NCI-H146 (cell line): ENCODE data around the gene C2orf81.
"Not testable (repeated sequence)": the region's sequence is repeated elsewhere in the genome, so short reads cannot be mapped to it uniquely, and the experiment has no call there.

ENCODE experiments used
- DNase-seq: peaks from one replicate; lab custom pipeline; 2025; lab: John Stamatoyannopoulos, UW

C2orf81 gene

DNA sequence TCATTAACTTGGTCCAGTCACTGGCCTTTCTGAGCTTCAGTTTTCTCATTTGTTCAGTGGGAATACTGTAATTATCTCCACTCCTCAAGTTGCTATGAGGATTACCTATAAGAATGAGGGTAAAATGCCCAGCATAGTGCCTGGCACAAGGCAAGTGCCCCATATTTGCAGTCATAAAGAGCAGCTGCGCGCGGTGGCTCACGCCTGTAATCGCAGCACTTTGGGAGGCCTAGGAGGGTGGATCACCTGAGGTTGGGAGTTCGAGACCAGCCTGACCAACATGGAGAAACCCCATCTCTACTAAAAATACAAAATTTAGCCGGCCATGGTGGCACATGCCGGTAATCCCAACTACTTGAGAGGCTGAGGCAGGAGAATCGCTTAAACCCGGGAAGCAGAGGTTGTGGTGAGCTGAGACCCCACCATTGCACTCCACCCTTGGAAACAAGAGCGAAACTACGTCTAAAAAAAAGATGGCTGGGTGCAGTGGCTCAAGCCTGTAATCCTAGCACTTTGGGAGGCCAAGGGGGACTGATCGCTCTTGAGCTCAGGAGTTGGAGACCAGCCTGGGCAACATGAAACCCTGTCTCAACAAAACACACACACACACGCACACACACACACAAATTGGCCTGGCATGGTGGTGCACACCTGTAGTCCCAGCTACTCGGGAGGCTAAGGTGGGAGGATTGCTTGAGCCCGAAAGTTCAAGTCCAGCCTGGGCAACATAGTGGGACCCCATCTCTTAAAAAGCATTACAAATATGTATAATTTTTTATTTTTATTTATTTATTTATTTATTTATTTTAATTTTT, 21.3 kb upstream of the C2orf81 start:
- DNase-seq, result not testable (repeated sequence)

DNA sequence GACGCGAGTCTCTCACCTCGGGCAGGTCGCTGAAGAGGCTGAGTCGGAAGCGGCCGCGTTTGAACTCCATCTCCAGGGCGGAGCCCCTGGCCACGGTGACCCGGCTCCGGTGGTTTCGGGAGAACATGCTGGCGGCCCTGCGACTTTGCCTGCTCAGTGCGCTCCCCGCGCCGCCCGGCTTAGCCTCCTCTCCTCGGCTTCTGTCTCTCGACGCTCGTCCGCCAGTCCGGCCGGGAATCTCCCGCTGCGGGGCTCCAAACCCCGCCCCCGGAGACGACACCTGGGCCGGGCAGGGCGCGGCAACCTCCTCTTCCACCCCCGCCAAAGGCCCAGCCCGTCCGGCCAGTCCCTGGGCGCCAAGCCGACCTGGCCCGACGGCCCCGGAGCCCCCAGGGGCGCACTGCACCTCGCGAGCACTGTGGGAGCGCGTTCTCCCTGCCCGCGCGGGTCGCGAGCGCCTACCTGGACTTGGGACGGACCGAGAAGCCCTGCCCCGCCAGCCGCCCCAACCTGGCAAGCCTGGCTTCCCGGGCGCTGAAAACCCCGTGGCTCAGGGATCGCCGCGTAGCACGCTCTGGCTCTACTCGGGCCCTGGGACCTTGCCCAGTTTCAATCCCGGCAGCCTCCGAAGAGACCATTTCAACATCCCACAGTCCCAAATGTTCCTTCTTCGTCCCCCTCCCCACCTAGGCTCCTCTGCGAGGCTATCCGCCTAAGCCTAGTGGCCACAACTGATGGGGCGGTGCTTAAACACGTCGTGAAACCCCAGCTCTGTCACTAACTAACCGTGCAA, 20.5 kb upstream of the C2orf81 start, which contains the start of gene RTKN:
RTKN (minus strand) TSS at position 248 of the 793 bp plus-strand sequence; CDS start at position 127, 121 bp downstream.
- no peak for DNase-seq

DNA sequence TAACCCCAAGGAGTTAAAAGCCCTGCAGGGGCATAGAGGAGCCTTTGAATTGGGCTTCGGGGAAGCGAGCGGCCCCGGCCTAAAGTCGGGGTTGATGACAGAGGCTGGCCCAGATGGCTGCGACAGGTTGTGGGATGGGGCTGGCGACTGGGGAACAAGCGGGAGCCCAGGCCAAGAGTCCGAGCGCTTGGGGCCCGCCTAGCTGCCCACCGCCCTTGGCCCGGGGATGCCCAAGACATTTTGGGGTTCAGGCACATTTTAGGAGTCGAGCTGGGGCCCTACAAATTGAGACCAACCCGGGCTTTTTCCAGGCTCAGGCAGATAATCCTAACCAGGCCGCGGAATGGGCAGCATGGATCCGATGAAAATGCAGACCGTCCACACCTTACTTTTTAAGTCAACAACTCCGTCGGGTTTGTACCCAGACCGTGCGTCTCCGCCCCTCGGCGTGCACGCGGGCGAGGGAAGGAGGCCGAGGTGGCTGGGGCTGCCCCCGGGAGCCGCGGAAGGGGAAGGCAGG, 19.8 kb upstream of the C2orf81 start:
- DNase-seq, result no peak

DNA sequence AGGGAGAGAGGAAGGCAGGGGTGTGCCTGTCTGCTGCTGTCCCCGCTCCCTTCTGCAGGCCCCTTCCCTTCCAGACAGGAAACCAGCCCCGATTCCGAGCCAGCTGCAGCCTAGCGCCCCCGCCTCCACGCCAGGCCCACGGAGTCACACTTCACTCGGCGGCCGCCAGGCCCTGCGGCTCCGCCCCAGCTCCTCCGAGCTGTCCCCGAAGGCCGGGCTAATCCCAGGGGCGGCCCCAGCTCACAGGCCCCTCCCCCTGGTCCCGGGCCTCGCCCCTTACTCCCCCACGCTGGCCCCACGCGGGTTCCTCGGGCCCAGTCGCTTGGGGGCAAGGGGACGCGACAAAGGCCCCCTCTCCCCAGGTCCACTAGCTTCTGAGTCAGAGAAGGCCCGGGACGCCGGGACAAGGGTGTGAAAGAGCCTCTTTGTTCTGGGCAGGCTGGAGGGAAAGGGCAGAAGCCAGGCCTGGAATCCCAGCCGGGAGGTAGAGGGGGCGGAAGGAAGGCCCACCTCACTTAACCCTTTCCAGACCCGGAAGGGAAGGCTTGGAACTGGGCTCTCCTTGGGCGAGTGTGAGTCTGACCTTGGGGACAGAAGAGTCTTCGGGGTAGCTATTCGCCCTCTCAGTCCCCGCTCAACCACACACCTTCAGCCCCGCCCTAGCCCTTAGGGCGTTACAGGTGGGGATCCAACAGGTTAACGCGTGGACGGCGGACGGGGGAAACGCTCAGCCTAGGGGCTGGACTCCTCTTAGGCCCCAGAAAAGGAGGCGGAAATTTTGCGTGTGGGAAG, 19.2 kb upstream of the C2orf81 start:
- DNase-seq, result peak; percentile 84

DNA sequence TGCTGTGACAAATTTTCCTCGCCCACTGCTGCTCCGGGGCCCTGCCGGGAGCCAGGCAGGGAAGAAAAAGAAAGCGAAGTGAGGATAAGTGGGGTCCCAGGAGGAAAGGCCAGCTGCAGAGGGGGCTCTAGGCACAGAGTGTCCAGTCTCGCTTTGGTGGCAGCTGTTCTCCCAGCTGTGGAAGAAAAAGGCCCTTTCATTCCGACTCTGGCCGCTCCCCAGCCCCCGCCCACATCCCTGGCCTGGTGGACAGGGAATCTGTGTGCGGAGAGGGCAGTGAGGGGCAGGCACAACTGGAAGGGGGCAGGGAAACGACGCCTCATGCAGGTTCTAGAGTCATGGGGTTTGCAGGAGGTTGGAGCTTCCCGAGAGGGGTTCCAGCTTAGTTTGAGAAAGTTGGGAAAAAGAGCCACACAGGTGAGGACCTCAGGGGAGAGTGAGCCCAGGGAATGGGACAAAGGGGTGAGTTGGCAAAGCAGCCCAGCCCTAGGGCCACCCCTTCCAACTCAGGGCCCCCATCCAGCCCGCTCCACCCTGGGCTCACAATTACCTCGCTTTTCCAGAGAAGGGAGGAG, 18.5 kb upstream of the C2orf81 start:
- peak; percentile 48 for DNase-seq

DNA sequence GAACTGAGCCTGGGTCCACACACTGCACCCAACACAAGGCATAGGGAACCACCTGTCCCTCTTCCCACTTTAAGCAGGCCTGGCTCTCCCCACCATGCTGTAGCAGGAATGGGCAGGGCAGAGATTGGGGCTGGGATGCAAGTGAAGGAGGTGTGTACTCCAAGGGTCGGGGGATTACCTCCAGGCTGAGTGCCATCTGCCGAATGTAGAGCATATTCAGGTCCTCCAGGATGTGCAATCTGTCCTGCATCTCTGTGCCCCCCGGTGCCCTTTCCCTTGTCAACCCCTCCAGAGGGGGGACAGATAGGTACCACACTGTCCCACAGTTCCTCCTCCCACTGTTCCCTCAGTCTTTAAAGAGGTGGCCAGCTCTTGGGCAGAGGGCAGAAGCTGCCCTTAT, 18.0 kb upstream of the C2orf81 start:
- no peak for DNase-seq

DNA sequence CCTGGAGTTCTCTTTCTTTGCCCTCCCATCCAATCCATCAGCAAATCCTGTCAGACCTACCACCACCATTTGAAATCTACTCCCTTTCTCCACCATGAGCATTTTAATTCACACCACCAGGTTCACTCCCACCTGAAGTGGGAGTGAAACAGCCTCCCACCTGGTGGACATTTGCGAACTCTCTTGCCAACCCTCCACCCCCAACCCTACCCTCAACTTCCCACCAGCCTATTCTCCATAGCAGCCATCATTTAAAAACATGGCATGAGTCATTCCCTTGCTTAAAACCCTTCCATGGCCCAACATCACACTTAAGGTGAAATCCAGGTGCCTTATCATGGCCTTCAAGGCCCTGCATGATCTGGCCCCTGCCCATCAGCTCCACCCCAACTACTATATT, 16.8 kb upstream of the C2orf81 start:
- no peak for DNase-seq

DNA sequence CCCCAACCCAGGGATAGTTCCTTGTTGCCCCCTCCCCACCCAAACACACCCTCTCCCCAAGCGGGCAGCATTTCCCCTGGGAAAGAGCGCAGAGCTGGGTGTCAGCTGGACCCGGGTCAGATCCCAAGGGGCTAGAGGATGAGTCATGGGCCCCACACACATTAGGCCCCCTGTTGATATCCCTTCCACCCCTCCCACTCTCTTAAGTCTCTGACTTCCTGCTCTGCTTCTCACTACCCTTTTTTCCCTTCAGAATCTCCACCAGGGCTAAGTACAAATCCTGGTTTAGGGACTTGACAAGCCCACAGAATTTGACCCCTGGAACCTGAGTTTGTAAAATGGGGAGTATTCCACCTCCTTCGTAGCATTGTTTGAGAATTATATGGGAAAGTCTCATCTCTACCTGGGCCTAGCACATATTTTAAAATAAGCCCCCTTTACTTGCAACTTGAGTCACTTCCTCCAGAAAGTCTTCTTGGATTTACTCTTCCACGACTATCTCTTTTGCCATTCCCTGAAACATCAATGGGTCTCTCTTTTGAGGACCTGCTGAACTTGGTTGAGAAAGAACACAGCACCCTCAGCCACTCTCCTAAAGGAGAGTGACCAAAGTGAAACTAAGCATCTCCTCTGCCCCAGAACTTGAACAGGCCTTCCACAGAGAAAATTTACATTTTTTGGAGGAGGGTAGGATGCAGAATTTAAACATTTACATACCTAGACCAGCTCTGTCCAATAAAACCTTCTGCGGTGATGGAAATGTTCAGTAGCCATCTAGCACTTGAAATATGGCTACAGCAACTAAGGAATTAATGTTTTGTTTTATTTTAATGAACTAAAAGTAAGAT, 15.7 kb upstream of the C2orf81 start:
- no peak for DNase-seq

DNA sequence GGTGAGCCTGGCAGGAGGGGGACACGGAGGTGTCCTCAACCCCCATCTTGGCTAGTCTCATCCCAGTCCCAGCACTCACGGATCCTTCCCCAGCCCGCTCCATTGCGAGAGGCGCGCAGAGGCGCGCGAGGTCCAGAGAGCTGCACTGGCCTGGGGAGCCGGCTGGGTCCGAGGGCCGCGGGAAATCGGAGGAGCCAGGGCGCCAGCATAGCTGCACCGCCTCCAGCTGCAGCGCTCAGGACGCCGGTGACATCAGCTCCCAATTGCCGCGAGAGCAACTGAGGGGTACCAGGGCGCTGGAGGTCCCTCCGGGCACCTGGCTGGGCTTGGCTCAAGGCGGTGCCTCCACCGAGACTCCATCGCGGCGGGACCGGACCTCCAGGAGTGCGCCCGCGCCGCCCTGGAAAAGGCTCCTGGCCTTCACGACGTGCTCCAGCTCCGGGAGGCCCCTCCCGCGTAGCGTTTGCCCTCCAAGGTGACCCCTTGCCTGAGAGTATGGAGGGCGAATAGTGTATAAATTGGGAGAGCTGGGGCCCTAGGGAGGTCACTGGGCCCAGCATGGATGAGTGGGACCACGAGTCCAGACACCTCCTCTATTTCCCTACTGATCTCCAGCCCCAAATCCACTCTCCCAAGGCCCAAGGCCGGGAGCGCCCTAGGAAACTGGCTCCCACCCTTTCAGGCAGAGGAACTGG, 14.8 kb upstream of the C2orf81 start:
- DNase-seq, result no peak

DNA sequence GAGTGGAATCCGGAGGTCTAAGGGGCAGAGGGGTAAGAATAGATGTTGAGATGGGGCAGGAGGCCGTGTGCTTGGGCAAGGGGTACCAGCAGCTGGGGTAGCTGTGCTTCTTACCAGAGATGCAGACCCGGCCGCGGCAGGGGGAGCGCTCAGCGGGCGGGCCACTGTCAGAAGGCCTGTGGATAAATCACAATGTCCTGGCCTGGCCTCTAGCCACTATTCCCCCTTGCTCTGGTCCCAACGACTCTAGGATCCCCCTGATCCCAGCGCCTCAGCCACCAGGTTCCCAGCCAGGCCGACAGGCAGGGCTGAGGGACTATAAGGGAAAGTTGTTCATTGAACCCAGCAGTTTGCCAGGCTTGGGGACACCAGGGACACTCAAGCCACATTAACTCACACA, 9.1 kb upstream of the C2orf81 start:
- no peak for DNase-seq

DNA sequence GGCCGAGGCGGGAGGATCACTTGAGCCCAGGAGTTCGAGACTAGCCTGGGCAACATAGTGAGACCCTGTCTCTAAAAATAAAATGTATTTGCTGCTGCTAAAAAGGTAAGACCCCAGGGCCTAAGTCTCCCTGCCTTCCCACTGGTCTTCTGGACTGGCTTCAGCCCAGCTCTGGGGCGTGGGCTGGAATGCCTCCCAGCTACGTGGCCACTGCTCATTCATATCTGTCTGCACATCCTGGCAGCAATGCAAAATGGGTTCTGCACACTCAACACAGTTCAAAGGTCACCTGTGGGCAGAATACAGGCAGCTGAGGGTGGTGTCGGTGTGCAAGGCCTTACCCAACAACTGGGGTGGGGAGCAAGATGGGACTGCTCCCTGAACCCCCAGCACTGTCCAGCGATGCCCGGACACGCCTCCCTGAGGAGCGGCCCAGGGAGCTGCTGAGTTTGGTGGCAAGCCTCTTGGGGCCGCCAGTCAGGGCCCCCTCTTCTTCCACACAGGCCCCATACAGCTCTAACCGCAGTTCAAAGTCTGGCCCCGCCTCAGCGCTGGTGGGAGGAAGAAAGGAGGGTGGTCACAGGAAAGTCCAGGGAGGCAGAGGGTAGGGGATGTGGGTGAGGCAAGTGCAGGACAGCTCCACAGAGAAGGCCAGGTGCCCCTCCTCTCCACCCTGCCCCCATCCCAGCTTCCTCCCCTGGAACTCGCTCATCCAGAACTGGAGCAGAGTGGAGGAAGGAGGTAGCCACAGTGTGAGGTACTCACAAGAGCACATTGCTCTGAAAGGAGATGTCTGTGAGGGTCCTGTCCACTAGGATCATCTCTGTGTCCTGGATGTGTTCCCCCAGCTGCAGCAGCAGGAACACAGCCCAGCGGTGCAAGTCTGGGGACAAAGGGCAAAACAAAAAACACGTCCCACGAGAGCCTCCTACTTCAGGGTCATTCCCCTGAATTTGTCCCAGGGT, 8.3 kb upstream of the C2orf81 start:
- no peak for DNase-seq

DNA sequence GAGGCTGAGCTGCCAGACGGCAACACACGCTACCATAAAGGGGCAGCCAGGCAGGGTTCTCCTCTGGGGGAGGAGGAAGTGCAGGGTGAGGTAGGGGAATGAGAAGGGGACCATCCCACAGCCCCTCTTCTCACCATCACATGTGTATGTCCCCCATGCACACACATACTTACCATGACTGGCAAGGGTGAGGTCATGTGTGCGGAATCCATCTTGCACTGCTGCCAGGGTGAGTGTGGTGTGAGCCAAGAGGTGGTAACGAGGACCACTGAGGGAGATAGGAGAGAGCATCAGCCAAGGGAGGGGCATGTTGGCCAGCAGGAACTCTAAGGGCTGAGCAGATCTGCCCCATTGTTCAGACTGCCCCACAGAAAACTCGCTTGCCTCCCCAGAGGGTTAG, 7.3 kb upstream of the C2orf81 start:
- DNase-seq, result no peak

DNA sequence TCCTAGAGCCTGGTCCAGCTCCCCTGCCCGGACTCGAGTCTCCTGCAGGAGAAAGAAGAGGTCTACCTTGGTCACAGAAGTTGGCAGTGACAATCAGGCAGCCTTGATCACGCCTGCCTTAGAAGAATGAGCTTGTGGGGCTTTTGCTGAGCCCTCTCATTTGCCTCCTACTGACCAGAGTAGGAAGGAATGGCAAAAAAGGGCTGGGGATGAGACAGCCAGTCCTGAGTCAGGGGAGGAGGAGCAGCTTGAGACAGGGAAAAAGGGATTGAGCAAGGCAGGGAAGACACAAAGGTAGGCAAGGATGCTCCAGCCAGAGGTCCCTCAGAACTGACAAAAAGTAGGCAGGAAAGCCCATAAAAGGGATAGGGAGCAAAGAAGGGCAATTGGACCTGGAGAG, 6.1 kb upstream of the C2orf81 start:
- no peak for DNase-seq

DNA sequence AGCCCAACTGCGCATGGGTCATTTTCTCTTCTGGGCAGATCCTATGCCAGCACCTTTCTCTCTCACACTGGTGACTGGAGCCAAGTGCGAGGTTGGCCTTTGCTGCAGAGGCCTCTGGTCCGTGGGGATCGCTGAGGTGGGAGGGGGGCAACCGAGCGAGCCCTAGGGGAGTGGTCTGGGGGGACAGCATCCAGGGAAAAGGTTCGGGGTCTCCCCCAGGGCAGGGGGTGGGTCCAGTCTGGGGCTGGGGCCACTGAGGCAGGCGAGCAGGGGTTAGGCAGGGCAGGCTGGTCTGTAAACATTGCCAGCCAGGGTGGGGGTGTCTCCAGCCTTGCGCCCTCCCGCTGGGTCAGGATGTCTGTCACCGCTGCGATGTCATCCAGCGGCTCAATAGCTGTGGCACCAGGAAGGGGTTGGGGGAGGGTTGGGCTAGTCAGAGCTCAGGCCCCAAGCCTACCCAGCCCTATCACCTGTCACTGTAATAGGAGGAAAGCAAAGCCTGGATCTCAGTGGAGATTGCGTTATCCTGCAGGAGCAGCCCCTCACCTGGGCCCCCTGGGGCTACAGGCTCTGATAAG, 4.9 kb upstream of the C2orf81 start:
- no peak for DNase-seq

DNA sequence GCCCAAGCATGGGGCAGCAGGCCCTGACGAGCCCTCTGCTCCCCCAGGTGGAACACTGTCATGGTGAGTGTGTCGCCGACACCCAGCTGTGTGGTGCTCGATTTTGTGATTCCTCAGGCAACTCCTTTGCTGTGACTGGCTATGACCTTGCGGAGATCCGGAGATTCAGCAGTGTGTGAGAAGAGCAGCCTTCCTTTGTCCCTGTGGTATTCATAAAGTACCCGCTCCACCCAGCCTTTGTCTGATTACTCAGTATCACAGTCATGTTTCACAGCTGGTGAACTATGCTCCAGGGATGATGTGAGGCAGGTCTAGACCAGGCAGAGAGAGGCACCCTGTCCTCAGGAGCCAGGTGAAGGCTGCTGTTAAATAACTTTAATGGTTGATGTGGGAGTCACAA, 4.1 kb upstream of the C2orf81 start:
- DNase-seq, result no peak

DNA sequence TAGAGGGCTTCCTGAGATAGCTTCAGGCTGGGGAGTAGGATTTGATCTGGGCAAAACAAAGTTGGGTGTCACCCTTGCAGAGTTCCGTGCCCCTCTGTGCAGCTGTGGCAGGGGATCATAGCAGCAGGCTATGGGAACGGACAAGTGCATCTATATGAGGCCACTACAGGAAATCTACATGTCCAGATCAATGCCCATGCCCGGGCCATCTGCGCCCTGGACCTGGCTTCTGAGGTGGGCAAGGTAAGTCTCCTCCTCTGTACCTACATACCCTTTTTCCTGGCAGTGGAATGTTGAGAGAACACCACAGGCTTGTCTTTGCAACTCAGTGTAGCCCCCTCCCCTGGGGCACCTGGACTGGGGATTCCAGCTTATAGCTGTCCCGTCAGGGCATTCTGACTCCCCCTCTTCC, 3.6 kb upstream of the C2orf81 start:
- no peak for DNase-seq

DNA sequence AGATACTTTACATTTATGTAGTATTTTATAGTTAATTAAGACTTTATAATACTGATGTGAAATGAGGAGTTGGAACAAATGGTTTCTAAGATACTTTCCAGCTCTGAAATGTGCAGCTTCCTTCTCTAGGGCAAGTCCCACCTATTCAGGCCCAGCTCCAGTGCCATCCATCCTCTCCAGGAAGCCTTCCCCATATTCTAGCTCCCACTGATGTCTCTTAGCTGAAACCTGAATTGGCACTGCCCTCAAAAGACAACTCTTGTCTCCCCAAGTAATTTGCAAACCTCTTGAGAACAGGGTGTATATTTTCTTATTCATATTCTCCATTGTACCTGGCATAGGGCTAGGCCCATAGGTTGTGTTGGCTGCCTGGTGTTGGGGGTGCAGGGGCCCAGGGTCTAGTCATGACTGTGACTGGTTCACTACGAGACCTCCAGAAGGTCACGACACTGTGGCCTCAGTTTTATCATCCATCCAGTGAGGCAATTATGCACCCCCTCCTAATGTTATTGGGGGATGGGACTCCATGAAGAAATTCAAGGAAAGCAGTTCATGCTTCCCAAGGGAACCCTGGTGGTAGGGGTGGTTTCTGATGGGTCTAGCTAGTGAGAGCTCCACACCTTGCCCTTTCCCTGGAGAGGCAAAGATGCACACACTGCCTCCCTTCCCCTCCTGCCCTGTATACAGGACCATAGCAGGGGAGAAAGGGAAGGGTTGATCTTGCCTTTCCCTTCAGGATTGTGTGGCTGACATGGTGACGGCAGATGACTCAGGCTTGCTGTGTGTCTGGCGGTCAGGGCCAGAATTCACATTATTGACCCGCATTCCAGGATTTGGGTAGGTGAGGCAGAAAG, 2.9 kb upstream of the C2orf81 start:
- DNase-seq, result no peak
